ENCODE results near the gene MASTL. TPM values are rescaled to one million over a fixed set of nuclear protein-coding genes. Genes with fewer than 3 reads are reported as not detected.
"Not testable (repeated sequence)": the region's sequence is repeated elsewhere in the genome, so short reads cannot be mapped to it uniquely, and the experiment has no call there.

The MASTL gene
- total and polyA plus RNA-seq, 2 donors (not counting 1 experiment from before 2014, with no cell fraction given) = 5.9 to 9.2 TPM

GRCh38 chr10:27153329-27153728, 1.8 kb upstream of the MASTL start:
- H2AFZ ChIP-seq (ENCODE audit: low read length) = no peak overlapping the region

GRCh38 chr10:27153845-27154193, 1.3 kb upstream of the MASTL start:
- Histone ChIP-seq H3K36me3 (ENCODE audit: control insufficient read depth, insufficient read depth, low read length) (no peaks in the 10 kb centered on the region), H3K9me3 (ENCODE audit: control insufficient read depth, insufficient read depth, low read depth, low read length) (no peaks in the 10 kb centered on the region), H3K79me2 (ENCODE audit: control insufficient read depth, insufficient read depth, low read length) (peaks cover 69% of the 10 kb centered on the region), H3K4me3 (replicated peaks in 1 of 4; ENCODE audit: control extremely low read depth in 1 of 4, insufficient read depth in 1 of 4, low read depth in 3 of 4, low read length in 4 of 4) (peak overlapping the region; percentile 89 to 98 (median 94)), H3K4me1 (ENCODE audit: control insufficient read depth, extremely low read depth, insufficient read depth, low read length) (no peaks in the 10 kb centered on the region), H3K27ac (ENCODE audit: insufficient read depth, low read length) (peak overlapping the region; percentile 96), H2AFZ (ENCODE audit: low read length) (peak overlapping the region; percentile 67), H3K27me3 (ENCODE audit: control insufficient read depth, insufficient read depth, low read length) (no peaks in the 10 kb centered on the region), H3K4me2 (ENCODE audit: extremely low read depth, insufficient read depth, low read length) (peak overlapping the region; percentile 88), H4K20me1 (ENCODE audit: control insufficient read depth, extremely low read depth, insufficient read depth, low read length) (no peaks in the 10 kb centered on the region), H3K9ac (ENCODE audit: insufficient read depth, low read length) (peak overlapping the region; percentile 80)
- no peak for TF ChIP-seq EZH2 (IDR thresholded peaks at IDR 0.05; ENCODE audit: low read length, missing control alignments)
- no peak for TF ChIP-seq CTCF (conservative IDR thresholded peaks at IDR 0.05 in 1 of 2, IDR thresholded peaks at IDR 0.05 in 1 of 2; ENCODE audit: low read depth in 1 of 2, low read length in 2 of 2)
- DNase-seq (ENCODE audit: low read depth in 2 of 2) = peak; percentile 28

More at GRCh38 chr10:27153329-27153728, 1.8 kb upstream of the MASTL start:
- Histone ChIP-seq H3K36me3 (ENCODE audit: control insufficient read depth, insufficient read depth, low read length) (no peaks in the 10 kb centered on the region), H3K4me1 (ENCODE audit: control insufficient read depth, extremely low read depth, insufficient read depth, low read length) (no peaks in the 10 kb centered on the region), H3K27me3 (ENCODE audit: control insufficient read depth, insufficient read depth, low read length) (no peaks in the 10 kb centered on the region), H3K79me2 (ENCODE audit: control insufficient read depth, insufficient read depth, low read length) (peaks cover 74% of the 10 kb centered on the region), H3K9me3 (ENCODE audit: control insufficient read depth, insufficient read depth, low read depth, low read length) (no peaks in the 10 kb centered on the region), H3K9ac (ENCODE audit: insufficient read depth, low read length) (peak overlapping the region; percentile 80), H3K27ac (ENCODE audit: insufficient read depth, low read length) (peak overlapping the region; percentile 96), H4K20me1 (ENCODE audit: control insufficient read depth, extremely low read depth, insufficient read depth, low read length) (no peaks in the 10 kb centered on the region), H3K4me2 (ENCODE audit: extremely low read depth, insufficient read depth, low read length) (peak overlapping the region; percentile 88), H3K4me3 (replicated peaks in 1 of 4; ENCODE audit: control extremely low read depth in 1 of 4, insufficient read depth in 1 of 4, low read depth in 3 of 4, low read length in 4 of 4) (peak overlapping the region; percentile 89 to 98 (median 94))
- no peak for TF ChIP-seq EZH2 (IDR thresholded peaks at IDR 0.05; ENCODE audit: low read length, missing control alignments)
- no peak for TF ChIP-seq CTCF (conservative IDR thresholded peaks at IDR 0.05 in 1 of 2, IDR thresholded peaks at IDR 0.05 in 1 of 2; ENCODE audit: low read depth in 1 of 2, low read length in 2 of 2)
- no peak for DNase-seq (ENCODE audit: low read depth in 2 of 2)

- not testable (repeated sequence) for DNase-seq (ENCODE audit: low read depth in 2 of 2); H3K9me3 ChIP-seq (ENCODE audit: control insufficient read depth, insufficient read depth, low read depth, low read length); H4K20me1 ChIP-seq (ENCODE audit: control insufficient read depth, extremely low read depth, insufficient read depth, low read length); H2AFZ ChIP-seq (ENCODE audit: low read length); H3K9ac ChIP-seq (ENCODE audit: insufficient read depth, low read length); H3K27me3 ChIP-seq (ENCODE audit: control insufficient read depth, insufficient read depth, low read length); H3K36me3 ChIP-seq (ENCODE audit: control insufficient read depth, insufficient read depth, low read length); H3K4me1 ChIP-seq (ENCODE audit: control insufficient read depth, extremely low read depth, insufficient read depth, low read length)
- Histone ChIP-seq H3K79me2 (ENCODE audit: control insufficient read depth, insufficient read depth, low read length) (peaks cover 43% of the 10 kb centered on the region), H3K4me2 (ENCODE audit: extremely low read depth, insufficient read depth, low read length) (peak overlapping the region; percentile 76), H3K27ac (ENCODE audit: insufficient read depth, low read length) (peak overlapping the region; percentile 96), H3K4me3 (replicated peaks in 1 of 4; ENCODE audit: control extremely low read depth in 1 of 4, insufficient read depth in 1 of 4, low read depth in 3 of 4, low read length in 4 of 4) (peak overlapping the region; percentile 67 to 98 (median 92))
These were observed 1.4 kb downstream of the MASTL start for GRCh38 chr10:27156566-27156965.

All from fibroblast of lung (primary cell).